NT2/D1 (cell line): ENCODE results near the gene NAMPT.

ENCODE experiments used
- SUZ12 ChIP-seq: IDR thresholded peaks from 2 replicates; pipeline ENCODE4 v1.6.1; 2011; ENCODE audit not compliant: insufficient read length, insufficient read depth; ENCODE audit errors: extremely low read depth
- YY1 ChIP-seq: IDR thresholded peaks from 2 replicates; pipeline ENCODE4 v1.6.1; 2011; ENCODE audit not compliant: insufficient read length, insufficient read depth
- ZNF274 ChIP-seq: IDR thresholded peaks from 2 replicates; pipeline ENCODE4 v1.6.1; 2011; ENCODE audit warnings: mild to moderate bottlenecking, low read depth, low read length

DNA sequence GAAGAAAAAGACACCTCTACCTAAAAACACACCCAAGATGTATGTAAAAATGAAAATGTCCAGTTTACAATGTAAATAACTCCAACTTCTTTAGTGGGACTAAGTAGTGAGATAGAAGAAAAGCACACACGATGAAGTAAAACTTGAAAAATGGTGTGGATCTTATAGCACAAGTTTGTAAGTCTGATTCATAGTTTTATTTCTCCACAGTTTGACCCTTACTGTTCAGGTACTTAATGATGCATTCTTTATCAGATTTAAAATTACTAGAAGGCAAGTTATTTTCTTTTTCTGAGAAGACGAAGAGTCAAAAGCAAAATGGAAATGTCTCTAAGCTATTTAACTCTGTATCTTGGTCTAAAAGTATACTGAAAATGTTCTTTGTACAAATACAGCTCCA, 6.1 kb downstream of the NAMPT start:
- TF ChIP-seq YY1: no peak
- no peak for TF ChIP-seq ZNF274
- TF ChIP-seq SUZ12: no peak
